ENCODE measurements around the gene MED17. TPM values are rescaled to one million over a fixed set of nuclear protein-coding genes. Genes with fewer than 3 reads are reported as not detected.

The MED17 gene
- total RNA-seq, 1 donor from 2014 or later, result 21.0 TPM

DNA sequence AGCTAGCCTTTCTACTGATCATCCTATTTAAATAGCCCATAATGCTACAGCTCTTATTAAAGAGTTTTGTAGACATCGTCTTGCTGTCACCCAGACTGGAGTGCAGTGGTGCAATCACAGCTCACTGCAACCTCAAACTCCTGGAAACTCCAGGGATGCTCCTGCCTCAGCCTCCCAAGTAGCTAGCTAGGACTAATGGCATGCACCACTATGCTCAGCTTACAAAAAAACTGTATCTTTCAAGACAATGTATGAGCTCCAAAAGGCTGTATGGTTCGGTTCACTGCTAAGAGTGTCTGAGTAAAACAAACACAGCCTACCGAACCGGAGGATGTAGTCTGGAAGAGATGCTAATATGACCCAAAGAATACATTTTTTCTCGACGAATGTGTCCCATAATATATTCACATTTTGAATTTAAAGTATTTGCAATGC, 45.4 kb upstream of the MED17 start:
- H3K36me3 ChIP-seq, result peaks cover 58% of the 10 kb centered on the region
- peak overlapping the region; percentile 83 for H3K4me3 ChIP-seq
- no peak overlapping the region for H3K27ac ChIP-seq (replicated peaks)
- no peaks in the 10 kb centered on the region for H3K27me3 ChIP-seq (ENCODE audit: low read depth)
- peaks cover 75% of the 10 kb centered on the region for H3K4me1 ChIP-seq
- H3K9me3 ChIP-seq (replicated peaks), result no peaks in the 10 kb centered on the region
- no peak for TF ChIP-seq CTCF (IDR thresholded peaks at IDR 0.05; ENCODE audit: borderline replicate concordance)
- DNase-seq, result no peak
- intact Hi-C loops (cut with micrococcal nuclease), result no loop called here

DNA sequence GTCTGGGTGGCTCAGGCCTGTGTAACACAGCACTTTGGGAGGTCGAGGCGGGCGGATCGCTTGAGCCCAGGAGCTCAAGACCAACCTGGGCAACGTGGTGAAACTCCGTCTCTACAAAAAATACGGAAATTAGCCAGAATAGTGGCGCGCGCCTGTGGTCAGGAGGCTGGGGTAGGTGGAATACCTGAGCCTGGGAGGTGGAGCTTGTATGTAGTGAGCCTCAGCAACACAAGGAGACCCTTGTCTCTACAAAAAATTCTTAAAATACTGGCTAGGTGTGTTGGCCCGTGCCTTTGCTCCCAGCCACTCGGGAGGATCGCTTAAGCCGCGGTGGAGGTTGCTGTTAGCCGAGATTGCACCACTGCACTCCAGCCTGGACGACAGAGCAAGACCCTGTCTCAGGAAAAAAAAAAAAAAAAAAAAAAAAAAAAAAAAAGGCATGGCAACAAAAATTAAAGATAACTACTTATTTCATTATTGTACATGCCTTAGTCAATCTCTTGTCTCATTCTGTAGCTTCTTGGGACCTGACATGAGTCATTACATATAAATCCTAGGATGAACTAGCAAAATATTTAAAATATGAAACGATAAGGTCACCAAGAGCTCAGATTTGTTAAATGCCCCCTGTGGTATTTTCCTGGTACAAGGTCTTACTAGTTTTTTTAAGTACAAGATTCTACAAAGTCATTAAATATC, 43.9 kb upstream of the MED17 start:
- no peak for TF ChIP-seq CTCF (IDR thresholded peaks at IDR 0.05; ENCODE audit: borderline replicate concordance)
- DNase-seq, result no peak
- no peaks in the 10 kb centered on the region for H3K27me3 ChIP-seq (ENCODE audit: low read depth)
- H3K4me1 ChIP-seq, result peaks cover 90% of the 10 kb centered on the region
- peak overlapping the region; percentile 83 for H3K4me3 ChIP-seq
- H3K9me3 ChIP-seq (replicated peaks), result no peaks in the 10 kb centered on the region
- H3K27ac ChIP-seq (replicated peaks), result peak overlapping the region; percentile 93
- peaks cover 46% of the 10 kb centered on the region for H3K36me3 ChIP-seq
- intact Hi-C loops (cut with micrococcal nuclease), result no loop called here

DNA sequence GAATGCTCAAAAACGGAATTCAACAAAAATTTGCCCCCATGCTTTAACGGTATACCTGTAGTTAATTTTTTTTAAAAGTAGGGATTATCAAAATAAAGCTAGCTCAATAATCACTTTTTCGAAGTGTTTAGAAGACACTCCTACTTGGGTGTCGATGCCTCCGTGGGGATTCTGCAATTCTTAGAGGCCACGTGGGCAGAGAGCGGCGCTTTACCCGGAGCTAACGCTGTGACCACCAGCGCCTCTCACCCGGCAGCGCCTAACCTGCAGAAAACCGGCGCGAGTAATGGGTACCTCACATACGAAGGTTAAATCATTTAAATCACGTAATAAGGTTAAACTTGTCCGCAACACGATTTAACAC, 43.4 kb upstream of the MED17 start:
- intact Hi-C loops (cut with micrococcal nuclease), result no loop called here
- Histone ChIP-seq H3K27me3 (ENCODE audit: low read depth) (no peaks in the 10 kb centered on the region), H3K4me1 (peaks cover 91% of the 10 kb centered on the region), H3K27ac (replicated peaks) (peak overlapping the region; percentile 93), H3K4me3 (peak overlapping the region; percentile 83), H3K36me3 (peaks cover 41% of the 10 kb centered on the region), H3K9me3 (replicated peaks) (no peaks in the 10 kb centered on the region)
- peak; percentile 48 for DNase-seq
- TF ChIP-seq CTCF (IDR thresholded peaks at IDR 0.05; ENCODE audit: borderline replicate concordance), result no peak

- Histone ChIP-seq H3K9me3 (replicated peaks) (no peaks in the 10 kb centered on the region), H3K27ac (replicated peaks) (peak within 1 kb of the TSS; percentile 93), H3K36me3 (peaks cover 35% of the 10 kb centered on the region), H3K27me3 (ENCODE audit: low read depth) (no peaks in the 10 kb centered on the region), H3K4me3 (peak within 1 kb of the TSS; percentile 83), H3K4me1 (peaks cover 87% of the 10 kb centered on the region)
- peak; percentile 30 for TF ChIP-seq CTCF (IDR thresholded peaks at IDR 0.05; ENCODE audit: borderline replicate concordance)
- intact Hi-C loops (cut with micrococcal nuclease), result no loop called here
- DNase-seq, result peak; percentile 97
Observed at GRCh38 chr11:93741094-93741881, 42.8 kb upstream of the MED17 start, which contains the start of the genes C11orf54 and TAF1D. C11orf54 (plus strand) TSS chr11:93741672; CDS start chr11:93747394, 5,722 bp downstream. TAF1D (minus strand) TSS chr11:93741495; CDS start chr11:93739304, 2,191 bp downstream.

- H3K9me3 ChIP-seq (replicated peaks), result no peaks in the 10 kb centered on the region
- no peak for TF ChIP-seq CTCF (IDR thresholded peaks at IDR 0.05; ENCODE audit: borderline replicate concordance)
- peak overlapping the region; percentile 93 for H3K27ac ChIP-seq (replicated peaks)
- intact Hi-C loops (cut with micrococcal nuclease), result no loop called here
- H3K4me1 ChIP-seq, result peaks cover 85% of the 10 kb centered on the region
- peaks cover 30% of the 10 kb centered on the region for H3K36me3 ChIP-seq
- DNase-seq, result no peak
- peak overlapping the region; percentile 83 for H3K4me3 ChIP-seq
- H3K27me3 ChIP-seq (ENCODE audit: low read depth), result no peaks in the 10 kb centered on the region
Observed at GRCh38 chr11:93741882-93742226, 42.2 kb upstream of the MED17 start.

All from left ventricle myocardium inferior (tissue), 1 donor.